Astrocyte of the cerebellum (primary cell): ENCODE data around the gene CCDC60.
A peak's percentile ranks its signal among the peaks of the same experiment; 100 is the strongest.

Experiments
- DNase-seq: peaks from one replicate; pipeline ENCODE4 v3.0.0-alpha.2; 2011; ENCODE audit warnings: low read depth
- H3K4me3 ChIP-seq: 2 replicates; pipeline ENCODE4 v1.5.1; 2011; ENCODE audit warnings: mild to moderate bottlenecking, low read depth, low read length, moderate library complexity
- in situ Hi-C: cut with HindIII; loops from 2 replicates; pipeline ENCODE4 v1.10.0; 2017; ENCODE audit warnings: low sequenced_read_pairs
- TF ChIP-seq, protein P1 (sequence below): IDR thresholded peaks from 2 replicates; pipeline ENCODE4 v1.5.1; 2012; ENCODE audit warnings: low read length, low read depth, moderate library complexity, mild to moderate bottlenecking; ENCODE audit errors: missing control alignments

CCDC60 gene

DNA sequence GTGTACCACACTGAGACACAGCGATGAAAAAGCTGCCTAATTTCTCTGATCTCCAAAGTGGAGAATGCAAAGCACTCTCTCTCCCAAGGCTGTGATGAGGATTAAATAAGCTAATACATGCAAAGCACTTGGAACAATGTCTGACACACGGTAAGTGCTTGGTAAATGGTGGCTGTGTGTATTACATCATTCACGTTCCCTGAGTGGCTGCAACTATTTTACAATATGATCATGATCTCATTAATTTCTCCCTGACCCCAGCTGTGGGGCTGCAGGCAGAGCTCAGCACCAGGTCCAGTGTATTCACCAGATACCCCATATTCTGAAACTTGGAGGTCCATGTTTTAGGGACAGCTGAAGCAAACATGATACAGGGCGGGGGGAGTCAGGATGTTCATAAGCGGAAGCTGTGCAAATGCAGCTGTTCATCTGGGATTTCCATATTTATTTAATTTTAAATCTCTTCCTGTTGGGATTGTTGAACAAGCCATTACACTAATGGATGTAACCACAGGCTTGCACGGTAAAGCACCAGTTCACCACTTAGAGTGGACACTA, 106.4 kb downstream of the CCDC60 start:
- TF ChIP-seq, protein P1, sequence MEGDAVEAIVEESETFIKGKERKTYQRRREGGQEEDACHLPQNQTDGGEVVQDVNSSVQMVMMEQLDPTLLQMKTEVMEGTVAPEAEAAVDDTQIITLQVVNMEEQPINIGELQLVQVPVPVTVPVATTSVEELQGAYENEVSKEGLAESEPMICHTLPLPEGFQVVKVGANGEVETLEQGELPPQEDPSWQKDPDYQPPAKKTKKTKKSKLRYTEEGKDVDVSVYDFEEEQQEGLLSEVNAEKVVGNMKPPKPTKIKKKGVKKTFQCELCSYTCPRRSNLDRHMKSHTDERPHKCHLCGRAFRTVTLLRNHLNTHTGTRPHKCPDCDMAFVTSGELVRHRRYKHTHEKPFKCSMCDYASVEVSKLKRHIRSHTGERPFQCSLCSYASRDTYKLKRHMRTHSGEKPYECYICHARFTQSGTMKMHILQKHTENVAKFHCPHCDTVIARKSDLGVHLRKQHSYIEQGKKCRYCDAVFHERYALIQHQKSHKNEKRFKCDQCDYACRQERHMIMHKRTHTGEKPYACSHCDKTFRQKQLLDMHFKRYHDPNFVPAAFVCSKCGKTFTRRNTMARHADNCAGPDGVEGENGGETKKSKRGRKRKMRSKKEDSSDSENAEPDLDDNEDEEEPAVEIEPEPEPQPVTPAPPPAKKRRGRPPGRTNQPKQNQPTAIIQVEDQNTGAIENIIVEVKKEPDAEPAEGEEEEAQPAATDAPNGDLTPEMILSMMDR: no peak

DNA sequence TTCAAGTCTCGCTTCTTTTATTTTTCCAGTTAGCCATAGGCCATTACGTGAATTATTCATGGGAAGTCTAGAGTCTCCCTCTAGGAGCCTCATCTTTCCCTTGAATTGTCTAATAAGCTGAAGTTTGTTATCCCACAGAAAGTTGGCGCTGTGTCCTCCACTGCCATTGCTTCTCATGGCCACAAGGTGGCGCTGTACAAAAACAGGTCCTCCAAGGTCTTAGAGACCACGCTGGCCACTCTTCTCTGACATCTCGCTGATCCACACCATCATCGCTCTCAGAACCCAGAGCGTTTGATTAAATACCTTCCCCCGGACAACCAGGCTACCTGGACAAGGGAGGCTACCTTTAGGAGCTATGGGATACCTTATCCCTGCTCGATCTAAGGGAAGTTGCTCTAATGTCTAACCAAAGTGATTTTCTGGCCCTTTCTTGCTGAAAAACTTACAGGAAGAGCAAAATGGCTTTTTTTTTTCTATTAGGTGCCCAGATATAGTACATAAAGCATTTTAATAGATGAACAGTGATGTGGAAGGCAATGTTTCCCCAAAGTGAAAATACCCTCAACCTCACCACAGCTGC, 110.0 kb downstream of the CCDC60 start:
- in situ Hi-C loops: loop anchor here (5.0 kb wide), 1 partner anchor 53 kb away; no protein-coding TSS in a partner anchor
- no peak overlapping the region for H3K4me3 ChIP-seq
- no peak for DNase-seq
- TF ChIP-seq, protein P1: peak; percentile 42

More for the DNA sequence above, 106.4 kb downstream of the CCDC60 start:
- no peak overlapping the region for H3K4me3 ChIP-seq
- no peak for DNase-seq
- in situ Hi-C loops: no loop called here

- in situ Hi-C loops: loop anchor here (5.0 kb wide), 1 partner anchor 51 kb away; no protein-coding TSS in a partner anchor
- no peak overlapping the region for H3K4me3 ChIP-seq
- TF ChIP-seq, protein P1: no peak
- DNase-seq: no peak
Observed at GRCh38 chr12:119446459-119446858, 111.9 kb downstream of the CCDC60 start.

DNA sequence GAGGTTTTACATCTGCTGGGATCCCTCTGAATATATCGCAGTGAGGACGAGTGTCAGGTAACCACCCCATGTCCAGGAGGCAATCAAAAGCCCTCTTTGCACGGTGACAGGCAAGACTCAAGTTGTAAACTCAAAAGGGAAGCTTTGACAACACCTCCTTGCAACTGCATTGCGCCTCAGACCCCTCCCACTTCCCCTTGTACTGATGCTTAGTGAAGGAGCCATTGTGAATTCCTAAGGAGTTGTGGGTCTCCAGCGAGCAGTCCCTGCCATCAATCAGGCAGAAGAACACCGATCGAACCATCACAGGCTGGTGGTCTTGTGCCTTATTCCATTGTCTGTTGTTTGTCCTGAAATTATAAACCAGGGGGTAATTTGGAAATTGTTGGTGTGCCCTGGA, 112.6 kb downstream of the CCDC60 start:
- in situ Hi-C loops: loop anchor here (5.0 kb wide), 1 partner anchor 50 kb away; no protein-coding TSS in a partner anchor
- TF ChIP-seq, protein P1: no peak
- no peak overlapping the region for H3K4me3 ChIP-seq
- DNase-seq: no peak

DNA sequence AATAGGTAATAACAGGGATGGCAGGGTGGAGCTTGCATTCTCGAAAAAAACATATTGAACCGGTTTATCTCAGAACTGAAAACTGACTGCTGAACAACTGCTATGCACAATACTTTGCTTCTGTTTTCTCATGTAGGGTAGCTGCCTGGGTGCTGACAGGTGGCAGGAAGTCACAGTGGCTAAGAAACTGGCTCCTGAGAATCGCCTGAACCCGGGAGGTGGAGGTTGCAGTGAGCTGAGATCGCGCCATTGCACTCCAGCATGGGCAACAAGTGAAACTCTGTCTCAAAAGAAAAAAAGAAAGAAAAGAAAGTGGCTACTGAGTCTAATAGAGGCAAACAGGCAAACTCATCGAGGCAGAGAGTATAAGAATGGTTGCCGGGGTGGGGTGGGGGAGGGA, 113.1 kb downstream of the CCDC60 start:
- TF ChIP-seq, protein P1: no peak
- no peak overlapping the region for H3K4me3 ChIP-seq
- in situ Hi-C loops: loop anchor here (5.0 kb wide), 1 partner anchor 50 kb away; no protein-coding TSS in a partner anchor
- no peak for DNase-seq

DNA sequence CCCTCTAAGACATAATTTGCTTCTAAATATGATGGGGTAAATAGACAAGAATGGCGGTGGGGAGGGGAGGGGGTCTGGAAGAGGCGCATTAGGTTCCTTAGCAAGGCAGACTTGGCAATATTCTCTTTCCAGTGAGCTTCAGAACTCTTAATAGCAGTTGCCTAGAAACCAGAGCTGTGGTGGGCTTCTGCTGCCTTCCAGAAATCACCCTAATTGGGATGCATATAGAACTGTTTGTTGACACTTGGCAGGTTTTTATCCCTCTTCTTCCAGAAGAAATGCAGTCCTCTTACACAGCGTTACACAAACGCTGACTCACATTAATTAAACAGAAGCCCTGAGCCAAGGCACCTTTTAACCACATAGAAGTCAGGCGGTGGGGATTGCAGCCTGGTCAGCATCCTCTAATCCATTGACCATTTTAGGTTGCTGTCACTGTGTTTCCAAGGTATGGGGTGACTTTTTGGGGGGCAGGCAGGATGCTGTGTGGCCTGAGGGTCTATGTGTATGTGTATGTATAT, 114.1 kb downstream of the CCDC60 start:
- DNase-seq: no peak
- TF ChIP-seq, protein P1: no peak
- H3K4me3 ChIP-seq: no peak overlapping the region
- in situ Hi-C loops: loop anchor here (5.0 kb wide), 1 partner anchor 49 kb away; no protein-coding TSS in a partner anchor
